NB4 (cell line): ENCODE results near the gene DENND2C.

Source experiments
- CTCF ChIP-seq: IDR thresholded peaks from one replicate; pipeline ENCODE4 v1.5.1; 2012; ENCODE audit warnings: low read depth, low read length
- MYC ChIP-seq: IDR thresholded peaks from 2 replicates; pipeline ENCODE4 v1.6.1; 2011; ENCODE audit warnings: low read depth, low read length
- POLR2A ChIP-seq: IDR thresholded peaks from 2 replicates; pipeline ENCODE4 v1.6.1; 2011; ENCODE audit warnings: mild to moderate bottlenecking; ENCODE audit not compliant: insufficient read length; ENCODE audit errors: extremely low read depth

DNA sequence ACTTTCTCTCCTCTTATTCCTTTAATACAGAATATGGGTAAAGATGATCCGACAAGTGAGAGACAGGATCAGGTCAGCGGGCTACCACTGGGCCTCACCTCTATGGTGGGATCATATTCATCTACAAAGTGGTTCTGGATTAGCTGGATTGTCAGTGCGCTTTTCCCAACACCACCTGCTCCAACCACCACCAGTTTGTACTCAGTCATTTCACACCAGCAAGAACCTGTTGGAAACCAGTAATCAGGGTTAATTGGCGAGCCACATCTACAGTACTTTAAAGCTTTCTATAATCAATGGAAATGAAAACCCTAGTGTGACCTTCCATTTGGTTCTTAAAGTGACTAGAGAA, 46.1 kb upstream of the DENND2C start:
- no peak for TF ChIP-seq CTCF
- no peak for TF ChIP-seq POLR2A
- no peak for TF ChIP-seq MYC
